Activated CD8-positive, alpha-beta memory T cell treated with anti-CD3 and anti-CD28 coated beads, Interleukin-2, amount 50 U/mL, for 1 hour (primary cell): Measurements from ENCODE around the gene ZNF407.

Source experiments
- DNase-seq: peaks from one replicate; pipeline ENCODE4 v3.0.0-alpha.2; 2020; ENCODE audit errors: extremely low read depth

Gene ZNF407

GRCh38 chr18:75051757-75052156 is 454.1 kb downstream of the ZNF407 start:
- DNase-seq, result no peak

GRCh38 chr18:75052475-75052874 is 454.8 kb downstream of the ZNF407 start:
- DNase-seq, result no peak

GRCh38 chr18:75053028-75053629 is 455.5 kb downstream of the ZNF407 start:
- no peak for DNase-seq

- DNase-seq, result no peak
Measured at GRCh38 chr18:75054046-75054445, 456.4 kb downstream of the ZNF407 start.

- no peak for DNase-seq
Measured at GRCh38 chr18:75054611-75055010, 456.9 kb downstream of the ZNF407 start.

GRCh38 chr18:75057169-75057960 is 459.7 kb downstream of the ZNF407 start:
- DNase-seq, result no peak

GRCh38 chr18:75060185-75060584 is 462.5 kb downstream of the ZNF407 start:
- no peak for DNase-seq

- no peak for DNase-seq
Measured at GRCh38 chr18:75062297-75062886, 464.7 kb downstream of the ZNF407 start.

- no peak for DNase-seq
Measured at GRCh38 chr18:75063196-75063595, 465.5 kb downstream of the ZNF407 start.

- no peak for DNase-seq
Measured at GRCh38 chr18:75063615-75064512, 466.2 kb downstream of the ZNF407 start.

- DNase-seq, result no peak
Measured at GRCh38 chr18:75064513-75064905, 466.8 kb downstream of the ZNF407 start.

GRCh38 chr18:75065251-75066000 is 467.8 kb downstream of the ZNF407 start:
- no peak for DNase-seq

GRCh38 chr18:75066021-75066880 is 468.6 kb downstream of the ZNF407 start:
- DNase-seq, result no peak

GRCh38 chr18:75066936-75067335 is 469.3 kb downstream of the ZNF407 start:
- DNase-seq, result no peak

- no peak for DNase-seq
Measured at GRCh38 chr18:75067996-75068645, 470.5 kb downstream of the ZNF407 start.

GRCh38 chr18:75068682-75069435 is 471.2 kb downstream of the ZNF407 start:
- no peak for DNase-seq

GRCh38 chr18:75070235-75070624 is 472.6 kb downstream of the ZNF407 start:
- DNase-seq, result no peak

GRCh38 chr18:75070625-75071483 is 473.2 kb downstream of the ZNF407 start:
- DNase-seq, result peak; percentile 51
